HepG2 (cell line): ENCODE measurements around the gene APBB1. TPM values are rescaled to one million over a fixed set of nuclear protein-coding genes. Genes with fewer than 3 reads are reported as not detected.

Experiments
- ARHGAP35 ChIP-seq: sonication (generic); formaldehyde crosslinking; IDR thresholded peaks from 2 replicates; pipeline ENCODE4 v1.9.0; 2022; ENCODE audit warnings: mild to moderate bottlenecking, inconsistent platforms, moderate library complexity, missing genetic modification reagents, borderline replicate concordance
- CENPT ChIP-seq: sonication (generic); formaldehyde crosslinking; IDR thresholded peaks from 2 replicates; pipeline ENCODE4 v1.8.0; 2022; ENCODE audit warnings: low read depth, mild to moderate bottlenecking, moderate library complexity, missing genetic modification reagents
- FOXJ3 ChIP-seq: sonication (generic); formaldehyde crosslinking; IDR thresholded peaks from 2 replicates; pipeline ENCODE4 v1.4.0; 2020; ENCODE audit warnings: missing genetic modification reagents, mild to moderate bottlenecking, borderline replicate concordance
- HHEX ChIP-seq: IDR thresholded peaks from 2 replicates; pipeline ENCODE4 v1.6.1; 2016; ENCODE audit warnings: control low read depth
- KLF15 ChIP-seq: sonication (generic); formaldehyde crosslinking; IDR thresholded peaks from 2 replicates; pipeline ENCODE4 v1.8.1; 2023; ENCODE audit warnings: borderline replicate concordance, mild to moderate bottlenecking, inconsistent platforms, missing genetic modification reagents, mixed read lengths
- KLF6 ChIP-seq: IDR thresholded peaks from 2 replicates; pipeline ENCODE4 v1.8.0; 2016; ENCODE audit warnings: missing biosample characterization, missing genetic modification reagents
- MAZ ChIP-seq, 2 experiments: sonication (generic) in 1 of 2; formaldehyde crosslinking in 1 of 2; IDR thresholded peaks; 2 replicates each; pipeline versions ENCODE4 v1.5.0 to v1.6.1; 2012 to 2020; ENCODE audit warnings: low read depth in 2 of 2, mild to moderate bottlenecking in 2 of 2, borderline replicate concordance in 1 of 2, improper control_type of control experiment in 1 of 2, low read length in 1 of 2, missing genetic modification reagents in 1 of 2, moderate library complexity in 1 of 2
- MXI1 ChIP-seq: IDR thresholded peaks from 3 replicates; pipeline ENCODE4 v1.6.1; 2012; ENCODE audit warnings: low read depth, low read length, inconsistent platforms, borderline replicate concordance
- SP2 ChIP-seq: sonication (generic); formaldehyde crosslinking; IDR thresholded peaks from 2 replicates; pipeline ENCODE4 v1.5.1; 2020; ENCODE audit warnings: mild to moderate bottlenecking, missing genetic modification reagents
- ZNF282 ChIP-seq: fragments of 450-650 bp; IDR thresholded peaks from 2 replicates; pipeline ENCODE4 v1.6.1; 2018; ENCODE audit not compliant: partially characterized antibody
- ZNF570 ChIP-seq: sonication (generic); formaldehyde crosslinking; IDR thresholded peaks from 2 replicates; pipeline ENCODE4 v1.4.0; 2020; ENCODE audit warnings: mild to moderate bottlenecking, missing genetic modification reagents, borderline replicate concordance
- polyA plus RNA-seq, 8 experiments: library from polyadenylated mRNA; depleted of rRNA in 3 of 8; stranded (reverse) in 7 of 8; unstranded in 1 of 8; fragments of >200 nt; fragmentation: Illumina TruSeq in 4 of 8; extraction: Trizol in 4 of 8; gene quantifications; 2 replicates each; pipeline versions ENCODE4 v1.2.1 to v1.2.3, GENCODE V29; 2011 to 2016; ENCODE audit warnings: low read depth in 4 of 8, missing spikeins in 1 of 8, mixed read lengths in 1 of 8; ENCODE audit not compliant: insufficient read depth in 1 of 8
- total RNA-seq, 5 experiments: library from RNA; depleted of rRNA; stranded (reverse); fragments of >200 nt; fragmentation: Illumina TruSeq; extraction: Trizol; gene quantifications; 2 replicates each; pipeline ENCODE4 v1.2.3, GENCODE V29; 2016; ENCODE audit warnings: low read depth in 1 of 5
- TF ChIP-seq, protein P1 (sequence below): sonication (generic); formaldehyde crosslinking; IDR thresholded peaks from 2 replicates; pipeline ENCODE4 v1.4.0; 2020; ENCODE audit warnings: missing genetic modification reagents
- TF ChIP-seq, protein P2 (sequence below): sonication (generic); formaldehyde crosslinking; IDR thresholded peaks from 2 replicates; pipeline ENCODE4 v1.4.0; 2020; ENCODE audit warnings: mild to moderate bottlenecking, low read depth, missing genetic modification reagents
- TF ChIP-seq, protein P3 (sequence below): sonication (generic); formaldehyde crosslinking; IDR thresholded peaks from 2 replicates; pipeline ENCODE4 v1.8.1; 2023; ENCODE audit warnings: mild to moderate bottlenecking, moderate library complexity, missing genetic modification reagents
- TF ChIP-seq, protein P4 (sequence below): sonication (generic); formaldehyde crosslinking; IDR thresholded peaks from 2 replicates; pipeline ENCODE4 v1.9.0; 2022; ENCODE audit warnings: missing genetic modification reagents, mild to moderate bottlenecking, borderline replicate concordance
- TF ChIP-seq, protein P5 (sequence below): sonication (generic); formaldehyde crosslinking; IDR thresholded peaks from 2 replicates; pipeline ENCODE4 v1.4.0; 2020; ENCODE audit warnings: low read depth, mild to moderate bottlenecking, missing genetic modification reagents
- TF ChIP-seq, protein P6 (sequence below): IDR thresholded peaks from 2 replicates; pipeline ENCODE4 v1.6.1; 2016; ENCODE audit warnings: control low read depth
- TF ChIP-seq, protein P7 (sequence below): sonication (generic); formaldehyde crosslinking; IDR thresholded peaks from 2 replicates; pipeline ENCODE4 v1.8.0; 2022; ENCODE audit warnings: missing genetic modification reagents, mild to moderate bottlenecking, borderline replicate concordance

The APBB1 gene
- total and polyA plus RNA-seq, 2 of the 13 experiments (the other 11 are each of a cell fraction or from before 2014, with no cell fraction given): 1.7 to 3.5 TPM

DNA sequence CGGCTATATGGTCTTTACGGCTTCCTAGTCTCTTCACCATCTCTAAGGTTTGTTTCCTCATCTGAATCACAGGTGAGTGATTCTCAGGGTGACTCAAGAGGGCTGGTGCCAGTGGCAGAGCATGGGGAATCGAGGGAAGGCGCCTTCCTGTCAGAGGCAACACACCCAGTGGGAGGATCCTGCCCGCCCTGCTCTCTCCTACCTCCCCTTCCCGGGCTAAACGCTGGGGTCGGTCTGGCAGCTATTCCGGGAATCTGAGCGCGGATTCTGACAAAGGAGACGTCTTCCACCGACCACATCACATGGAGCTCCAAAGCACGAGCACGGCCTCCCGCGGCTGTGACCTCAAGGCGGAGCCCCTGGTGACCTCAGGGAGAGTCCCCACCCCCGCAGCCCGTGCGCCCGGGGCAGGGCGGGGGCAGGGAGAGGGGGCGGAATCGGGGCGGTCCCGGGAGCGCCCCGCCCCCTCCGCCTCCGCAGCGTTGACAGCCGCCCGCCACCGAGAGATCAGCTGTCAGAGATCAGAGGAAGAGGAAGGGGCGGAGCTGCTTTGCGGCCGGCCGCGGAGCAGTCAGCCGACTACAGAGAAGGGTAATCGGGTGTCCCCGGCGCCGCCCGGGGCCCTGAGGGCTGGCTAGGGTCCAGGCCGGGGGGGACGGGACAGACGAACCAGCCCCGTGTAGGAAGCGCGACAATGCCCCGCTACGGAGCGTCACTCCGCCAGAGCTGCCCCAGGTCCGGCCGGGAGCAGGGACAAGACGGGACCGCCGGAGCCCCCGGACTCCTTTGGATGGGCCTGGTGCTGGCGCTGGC lies 28.8 kb downstream of the APBB1 start, which contains the start of gene SMPD1 (continued):
- TF ChIP-seq, protein P1, sequence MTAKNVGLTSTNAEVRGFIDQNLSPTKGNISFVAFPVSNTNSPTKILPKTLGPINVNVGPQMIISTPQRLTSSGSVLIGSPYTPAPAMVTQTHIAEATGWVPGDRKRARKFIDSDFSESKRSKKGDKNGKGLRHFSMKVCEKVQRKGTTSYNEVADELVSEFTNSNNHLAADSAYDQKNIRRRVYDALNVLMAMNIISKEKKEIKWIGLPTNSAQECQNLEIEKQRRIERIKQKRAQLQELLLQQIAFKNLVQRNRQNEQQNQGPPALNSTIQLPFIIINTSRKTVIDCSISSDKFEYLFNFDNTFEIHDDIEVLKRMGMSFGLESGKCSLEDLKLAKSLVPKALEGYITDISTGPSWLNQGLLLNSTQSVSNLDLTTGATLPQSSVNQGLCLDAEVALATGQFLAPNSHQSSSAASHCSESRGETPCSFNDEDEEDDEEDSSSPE (CRISPR knock-in tag): peak; percentile 70; the same call in 1 of the 2 replicates
- TF ChIP-seq, protein P2, sequence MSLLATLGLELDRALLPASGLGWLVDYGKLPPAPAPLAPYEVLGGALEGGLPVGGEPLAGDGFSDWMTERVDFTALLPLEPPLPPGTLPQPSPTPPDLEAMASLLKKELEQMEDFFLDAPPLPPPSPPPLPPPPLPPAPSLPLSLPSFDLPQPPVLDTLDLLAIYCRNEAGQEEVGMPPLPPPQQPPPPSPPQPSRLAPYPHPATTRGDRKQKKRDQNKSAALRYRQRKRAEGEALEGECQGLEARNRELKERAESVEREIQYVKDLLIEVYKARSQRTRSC: no peak
- TF ChIP-seq, protein P3, sequence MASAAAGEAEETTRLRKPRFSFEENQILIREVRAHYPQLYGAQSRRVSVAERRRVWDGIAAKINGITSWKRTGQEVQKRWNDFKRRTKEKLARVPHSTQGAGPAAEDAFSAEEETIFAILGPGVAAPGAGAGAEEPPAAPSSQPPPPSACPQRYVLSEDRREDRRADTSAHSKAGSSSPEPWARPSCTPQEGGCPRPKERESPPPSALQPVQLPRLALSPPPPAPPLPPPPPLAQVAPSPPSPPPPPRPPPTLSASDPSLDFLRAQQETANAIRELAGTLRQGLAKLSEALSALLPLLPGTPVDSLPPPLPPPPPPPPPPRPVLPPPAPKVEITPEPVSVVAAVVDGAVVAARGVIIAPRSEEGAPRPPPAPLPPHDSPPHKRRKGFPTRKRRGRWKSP (CRISPR knock-in tag): peak; percentile 100
- TF ChIP-seq ARHGAP35 (no peak), CENPT (CRISPR knock-in tag) (no peak), KLF15 (CRISPR knock-in tag) (no peak), SP2 (CRISPR knock-in tag) (no peak), MAZ (IDR thresholded peaks at IDR 0.05; ENCODE audit: borderline replicate concordance, low read depth, low read length) (peak; percentile 84), MAZ (CRISPR knock-in tag; IDR thresholded peaks at IDR 0.05; ENCODE audit: low read depth) (peak; percentile 67), ZNF570 (no peak), FOXJ3 (CRISPR knock-in tag) (no peak), KLF6 (CRISPR knock-in tag) (0 out of 2 replicates have a peak, but pooled peaks have one; percentile 46), HHEX (CRISPR knock-in tag) (no peak), MXI1 (peak; percentile 70; the same call in 1 of the 3 replicates), ZNF282 (no peak)
- TF ChIP-seq, protein P4, sequence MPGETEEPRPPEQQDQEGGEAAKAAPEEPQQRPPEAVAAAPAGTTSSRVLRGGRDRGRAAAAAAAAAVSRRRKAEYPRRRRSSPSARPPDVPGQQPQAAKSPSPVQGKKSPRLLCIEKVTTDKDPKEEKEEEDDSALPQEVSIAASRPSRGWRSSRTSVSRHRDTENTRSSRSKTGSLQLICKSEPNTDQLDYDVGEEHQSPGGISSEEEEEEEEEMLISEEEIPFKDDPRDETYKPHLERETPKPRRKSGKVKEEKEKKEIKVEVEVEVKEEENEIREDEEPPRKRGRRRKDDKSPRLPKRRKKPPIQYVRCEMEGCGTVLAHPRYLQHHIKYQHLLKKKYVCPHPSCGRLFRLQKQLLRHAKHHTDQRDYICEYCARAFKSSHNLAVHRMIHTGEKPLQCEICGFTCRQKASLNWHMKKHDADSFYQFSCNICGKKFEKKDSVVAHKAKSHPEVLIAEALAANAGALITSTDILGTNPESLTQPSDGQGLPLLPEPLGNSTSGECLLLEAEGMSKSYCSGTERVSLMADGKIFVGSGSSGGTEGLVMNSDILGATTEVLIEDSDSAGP (CRISPR knock-in tag): peak; percentile 63; the same call in 1 of the 2 replicates
- TF ChIP-seq, protein P5, sequence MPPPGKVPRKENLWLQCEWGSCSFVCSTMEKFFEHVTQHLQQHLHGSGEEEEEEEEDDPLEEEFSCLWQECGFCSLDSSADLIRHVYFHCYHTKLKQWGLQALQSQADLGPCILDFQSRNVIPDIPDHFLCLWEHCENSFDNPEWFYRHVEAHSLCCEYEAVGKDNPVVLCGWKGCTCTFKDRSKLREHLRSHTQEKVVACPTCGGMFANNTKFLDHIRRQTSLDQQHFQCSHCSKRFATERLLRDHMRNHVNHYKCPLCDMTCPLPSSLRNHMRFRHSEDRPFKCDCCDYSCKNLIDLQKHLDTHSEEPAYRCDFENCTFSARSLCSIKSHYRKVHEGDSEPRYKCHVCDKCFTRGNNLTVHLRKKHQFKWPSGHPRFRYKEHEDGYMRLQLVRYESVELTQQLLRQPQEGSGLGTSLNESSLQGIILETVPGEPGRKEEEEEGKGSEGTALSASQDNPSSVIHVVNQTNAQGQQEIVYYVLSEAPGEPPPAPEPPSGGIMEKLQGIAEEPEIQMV (CRISPR knock-in tag): peak; percentile 46; the same call in 1 of the 2 replicates
- TF ChIP-seq, protein P6, sequence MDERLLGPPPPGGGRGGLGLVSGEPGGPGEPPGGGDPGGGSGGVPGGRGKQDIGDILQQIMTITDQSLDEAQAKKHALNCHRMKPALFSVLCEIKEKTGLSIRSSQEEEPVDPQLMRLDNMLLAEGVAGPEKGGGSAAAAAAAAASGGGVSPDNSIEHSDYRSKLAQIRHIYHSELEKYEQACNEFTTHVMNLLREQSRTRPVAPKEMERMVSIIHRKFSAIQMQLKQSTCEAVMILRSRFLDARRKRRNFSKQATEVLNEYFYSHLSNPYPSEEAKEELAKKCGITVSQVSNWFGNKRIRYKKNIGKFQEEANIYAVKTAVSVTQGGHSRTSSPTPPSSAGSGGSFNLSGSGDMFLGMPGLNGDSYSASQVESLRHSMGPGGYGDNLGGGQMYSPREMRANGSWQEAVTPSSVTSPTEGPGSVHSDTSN (CRISPR knock-in tag): no peak
- TF ChIP-seq, protein P7, sequence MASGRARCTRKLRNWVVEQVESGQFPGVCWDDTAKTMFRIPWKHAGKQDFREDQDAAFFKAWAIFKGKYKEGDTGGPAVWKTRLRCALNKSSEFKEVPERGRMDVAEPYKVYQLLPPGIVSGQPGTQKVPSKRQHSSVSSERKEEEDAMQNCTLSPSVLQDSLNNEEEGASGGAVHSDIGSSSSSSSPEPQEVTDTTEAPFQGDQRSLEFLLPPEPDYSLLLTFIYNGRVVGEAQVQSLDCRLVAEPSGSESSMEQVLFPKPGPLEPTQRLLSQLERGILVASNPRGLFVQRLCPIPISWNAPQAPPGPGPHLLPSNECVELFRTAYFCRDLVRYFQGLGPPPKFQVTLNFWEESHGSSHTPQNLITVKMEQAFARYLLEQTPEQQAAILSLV (CRISPR knock-in tag): peak; percentile 15; the same call in 1 of the 2 replicates
